Neural crest cell (in vitro differentiated cells): Measurements from ENCODE around the gene ENDOG. TPM values are rescaled to one million over a fixed set of nuclear protein-coding genes. Genes with fewer than 3 reads are reported as not detected.

Source experiments
- DNase-seq: peaks from one replicate; pipeline ENCODE4 v3.0.0; 2021; ENCODE audit warnings: low read depth, mixed read lengths, low spot score
- H3K27ac Mint-ChIP-seq: one replicate; pipeline ENCODE4 v1.8.0; 2021; ENCODE audit warnings: mild to moderate bottlenecking, mixed read lengths; ENCODE audit not compliant: unreplicated experiment
- H3K27me3 Mint-ChIP-seq: 2 replicates; pipeline ENCODE4 v1.8.0; 2021; ENCODE audit warnings: low read depth, mild to moderate bottlenecking, mixed read lengths
- H3K36me3 Mint-ChIP-seq: 2 replicates; pipeline ENCODE4 v1.8.0; 2021; ENCODE audit warnings: low read depth, mild to moderate bottlenecking, mixed read lengths
- H3K4me1 Mint-ChIP-seq: 2 replicates; pipeline ENCODE4 v1.8.0; 2021; ENCODE audit warnings: mixed read lengths
- H3K4me3 Mint-ChIP-seq: one replicate; pipeline ENCODE4 v1.8.0; 2021; ENCODE audit warnings: mild to moderate bottlenecking, mixed read lengths
- H3K9me3 Mint-ChIP-seq: 2 replicates; pipeline ENCODE4 v1.8.0; 2021; ENCODE audit warnings: mixed read lengths
- CTCF ChIP-seq: fragments of 200-600 bp; sonication (generic); conservative IDR thresholded peaks from 2 replicates; pipeline ENCODE4 v1.5.0; 2021; ENCODE audit warnings: antibody characterized with exemption, mild to moderate bottlenecking
- total RNA-seq: library from RNA; stranded (reverse); gene quantifications from 2 replicates; pipeline ENCODE4 v1.2.1, GENCODE V29; 2021

ENDOG gene
- total RNA-seq, 1 donor from 2014 or later: 21.9 TPM

GRCh38 chr9:128818839-128819715, 777 bp downstream of the ENDOG start:
- H3K4me1 Mint-ChIP-seq: peaks cover 16% of the 10 kb centered on the region
- H3K27me3 Mint-ChIP-seq: peaks cover 3% of the 10 kb centered on the region
- no peaks in the 10 kb centered on the region for H3K36me3 Mint-ChIP-seq
- H3K27ac Mint-ChIP-seq: no peak overlapping the region
- peak overlapping the region; percentile 86 for H3K4me3 Mint-ChIP-seq
- H3K9me3 Mint-ChIP-seq: no peaks in the 10 kb centered on the region
- peak; percentile 44 for DNase-seq
- TF ChIP-seq CTCF: no peak

DNA sequence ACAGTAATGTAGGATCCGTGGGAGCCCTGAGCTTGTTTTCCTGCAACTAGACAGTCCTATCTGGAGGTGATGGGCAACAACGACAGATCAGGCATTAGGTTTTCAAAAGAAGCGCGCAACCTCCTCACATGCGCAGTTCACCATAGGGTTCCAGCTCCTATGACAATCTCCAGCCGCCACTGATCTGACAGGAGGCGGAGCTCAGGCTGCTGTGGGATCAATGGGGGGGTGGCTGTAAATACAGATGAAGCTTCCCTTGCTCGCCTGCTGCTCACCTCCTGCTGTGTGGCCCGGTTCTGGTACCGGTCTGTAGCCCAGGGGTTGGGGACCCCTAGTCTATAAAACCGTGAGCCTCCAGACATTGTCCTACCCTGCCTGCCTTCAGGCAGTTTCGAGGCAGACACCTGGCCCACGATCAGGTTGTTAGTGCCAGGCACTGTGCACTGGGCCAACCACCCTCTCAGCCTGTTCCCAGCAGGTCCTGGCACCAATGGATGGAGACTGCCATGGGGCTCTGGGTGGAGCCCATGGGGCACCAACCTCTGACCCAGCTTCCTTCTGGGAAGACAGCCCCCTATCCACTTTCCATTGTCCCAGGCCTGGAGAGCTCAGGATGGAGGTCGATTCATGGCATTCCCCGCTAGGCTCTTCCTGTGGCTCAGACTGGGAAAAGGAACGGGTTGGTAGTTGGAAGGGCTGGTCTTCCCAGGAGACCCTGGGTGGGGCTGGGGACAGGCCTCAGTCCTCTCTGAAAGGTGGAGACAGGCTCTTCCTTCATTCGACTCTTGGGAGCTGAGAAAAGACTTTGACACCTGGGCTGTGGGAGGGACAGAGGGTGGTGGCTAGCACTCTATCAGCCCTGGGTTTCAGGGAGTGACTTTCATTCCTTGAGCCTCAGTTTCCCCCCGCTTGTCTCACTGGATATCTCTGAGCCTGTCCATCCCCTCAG, 1.7 kb downstream of the ENDOG start:
- no peaks in the 10 kb centered on the region for H3K9me3 Mint-ChIP-seq
- H3K4me1 Mint-ChIP-seq: peaks cover 16% of the 10 kb centered on the region
- DNase-seq: no peak
- H3K4me3 Mint-ChIP-seq: peak overlapping the region; percentile 86
- H3K27me3 Mint-ChIP-seq: peaks cover 3% of the 10 kb centered on the region
- no peak overlapping the region for H3K27ac Mint-ChIP-seq
- TF ChIP-seq CTCF: no peak
- no peaks in the 10 kb centered on the region for H3K36me3 Mint-ChIP-seq

DNA sequence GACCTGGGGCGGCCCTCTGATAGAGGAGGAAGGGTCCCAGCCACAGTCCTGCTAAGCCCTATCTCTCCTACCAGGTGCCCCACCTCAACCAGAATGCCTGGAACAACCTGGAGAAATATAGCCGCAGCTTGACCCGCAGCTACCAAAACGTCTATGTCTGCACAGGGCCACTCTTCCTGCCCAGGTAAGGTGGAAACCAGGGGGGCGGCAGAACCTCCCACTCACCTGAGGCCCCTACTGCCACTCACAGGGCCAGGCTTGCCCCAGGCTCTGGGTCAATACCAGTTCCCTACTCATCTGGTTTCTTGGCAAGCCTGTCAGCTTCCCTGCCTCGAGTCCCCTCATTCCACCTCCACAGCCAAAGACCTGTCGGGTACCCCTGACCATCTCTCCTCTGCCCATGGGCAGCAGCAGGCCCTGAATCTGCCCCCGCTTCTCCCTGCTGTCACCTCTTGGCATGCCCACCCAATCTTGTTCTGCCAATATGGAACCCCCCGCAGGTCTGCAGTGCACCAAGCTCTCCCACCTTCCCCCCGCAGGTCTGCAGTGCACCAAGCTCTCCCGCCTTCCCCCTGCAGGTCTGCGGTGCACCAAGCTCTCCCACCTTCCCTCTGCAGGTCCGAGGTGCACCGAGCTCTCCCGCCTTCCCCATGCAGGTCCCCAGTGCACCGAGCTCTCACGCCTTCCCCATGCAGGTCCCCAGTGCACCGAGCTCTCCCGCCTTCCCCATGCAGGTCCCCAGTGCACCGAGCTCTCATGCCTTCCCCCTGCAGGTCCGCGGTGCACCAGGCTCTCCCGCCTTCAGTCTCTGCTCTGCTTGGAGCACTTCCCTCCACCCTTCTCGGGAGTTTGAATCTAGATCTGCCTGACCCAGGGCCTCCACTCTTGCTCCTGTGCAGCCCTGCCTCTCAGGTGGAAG, 2.6 kb downstream of the ENDOG start:
- H3K27me3 Mint-ChIP-seq: peaks cover 3% of the 10 kb centered on the region
- H3K4me3 Mint-ChIP-seq: peak overlapping the region; percentile 86
- H3K9me3 Mint-ChIP-seq: no peaks in the 10 kb centered on the region
- peaks cover 13% of the 10 kb centered on the region for H3K4me1 Mint-ChIP-seq
- H3K36me3 Mint-ChIP-seq: no peaks in the 10 kb centered on the region
- DNase-seq: no peak
- no peak for TF ChIP-seq CTCF
- H3K27ac Mint-ChIP-seq: peak overlapping the region; percentile 71

- Mint-ChIP-seq H3K27me3 (peaks cover 3% of the 10 kb centered on the region), H3K9me3 (no peaks in the 10 kb centered on the region), H3K4me1 (peaks cover 13% of the 10 kb centered on the region), H3K36me3 (no peaks in the 10 kb centered on the region), H3K4me3 (peak overlapping the region; percentile 9), H3K27ac (peak overlapping the region; percentile 71)
- no peak for TF ChIP-seq CTCF
- no peak for DNase-seq
These were observed 3.5 kb downstream of the ENDOG start for GRCh38 chr9:128821584-128822406.
